KOPT-K1 (cell line): Measurements from ENCODE around the gene CD37.
A peak's percentile ranks its signal among the peaks of the same experiment; 100 is the strongest.
"Not testable (repeated sequence)": the region's sequence is repeated elsewhere in the genome, so short reads cannot be mapped to it uniquely, and the experiment has no call there.

Experiments
- H3K27ac ChIP-seq: fragments of 200-600 bp; sonication (generic); 2 replicates; pipeline ENCODE4 v1.5.1; 2016; ENCODE audit warnings: antibody characterized with exemption, mild to moderate bottlenecking, low read depth, low read length; ENCODE audit not compliant: poor library complexity, severe bottlenecking
- H3K36me3 ChIP-seq: fragments of 200-600 bp; sonication (generic); 2 replicates; pipeline ENCODE4 v1.5.1; 2017; ENCODE audit warnings: antibody characterized with exemption, mild to moderate bottlenecking, low read length, moderate library complexity; ENCODE audit not compliant: insufficient read depth
- H3K9me3 ChIP-seq: fragments of 200-600 bp; sonication (generic); 2 replicates; pipeline ENCODE4 v1.5.1; 2017; ENCODE audit warnings: antibody characterized with exemption, low read length, mild to moderate bottlenecking; ENCODE audit not compliant: insufficient read depth, poor library complexity, severe bottlenecking

Gene CD37

GRCh38 chr19:49335071-49335783 lies at the start of gene CD37:
Gene CD37 (plus strand): TSS chr19:49335406. CDS start chr19:49335541, 135 bp downstream.
- peak within 1 kb of the TSS; percentile 75 for H3K27ac ChIP-seq
- H3K36me3 ChIP-seq: peaks cover 7% of the 10 kb centered on the region; the same call in 1 of the 2 replicates
- no peaks in the 10 kb centered on the region for H3K9me3 ChIP-seq

GRCh38 chr19:49287141-49287770 lies 48.0 kb upstream of the CD37 start:
- H3K27ac ChIP-seq: no peak overlapping the region
- no peaks in the 10 kb centered on the region for H3K36me3 ChIP-seq
- H3K9me3 ChIP-seq: peaks cover 9% of the 10 kb centered on the region

DNA sequence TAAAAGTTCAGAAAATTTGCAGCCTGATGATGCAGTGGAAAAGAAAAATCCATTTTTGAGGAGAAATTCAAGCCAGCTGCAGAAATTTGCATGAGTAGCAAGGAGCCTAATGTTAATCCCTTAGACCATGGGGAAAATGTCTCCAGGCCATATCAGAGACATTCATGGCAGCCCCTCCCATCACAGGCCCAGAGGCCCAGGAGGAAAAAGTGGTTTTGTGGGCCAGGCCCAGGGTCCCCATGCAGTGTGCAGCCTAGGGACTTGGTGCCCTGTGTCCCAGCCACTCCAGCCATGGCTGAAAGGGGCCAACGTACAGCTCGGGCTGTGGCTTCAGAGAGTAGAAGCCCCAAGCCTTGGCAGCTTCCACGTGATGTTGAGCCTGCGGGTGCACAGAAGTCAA lies 47.0 kb upstream of the CD37 start:
- H3K9me3 ChIP-seq, H3K36me3 ChIP-seq, H3K27ac ChIP-seq: not testable (repeated sequence)

GRCh38 chr19:49289286-49289685 lies 45.9 kb upstream of the CD37 start:
- not testable (repeated sequence) for H3K36me3 ChIP-seq, H3K27ac ChIP-seq

GRCh38 chr19:49290517-49290916 lies 44.7 kb upstream of the CD37 start:
- Histone ChIP-seq H3K27ac (no peak overlapping the region), H3K9me3 (peaks cover 9% of the 10 kb centered on the region), H3K36me3 (no peaks in the 10 kb centered on the region)

More at GRCh38 chr19:49289286-49289685, 45.9 kb upstream of the CD37 start:
- H3K9me3 ChIP-seq: not testable (repeated sequence)

DNA sequence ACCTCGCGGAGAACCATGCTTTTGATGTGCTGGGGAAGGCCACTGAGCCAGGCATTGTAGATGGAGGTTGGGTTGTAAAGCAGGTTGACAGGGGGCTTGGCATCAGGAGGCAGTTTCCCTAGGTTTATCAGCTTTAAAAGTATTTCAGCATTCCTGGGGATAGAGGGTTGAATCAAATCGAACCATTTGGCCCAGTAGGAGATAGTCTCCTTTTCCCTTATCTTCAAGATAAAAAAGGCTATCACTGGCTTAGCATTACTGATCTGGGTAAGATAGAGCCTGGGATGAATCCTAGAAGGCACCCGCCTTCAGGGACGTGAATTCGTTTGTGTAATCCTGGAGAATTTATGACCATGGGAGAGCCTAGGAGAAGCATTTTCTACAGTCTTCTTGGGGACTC lies 40.8 kb upstream of the CD37 start:
- Histone ChIP-seq H3K9me3 (no peaks in the 10 kb centered on the region), H3K36me3 (no peaks in the 10 kb centered on the region), H3K27ac (no peak overlapping the region)

DNA sequence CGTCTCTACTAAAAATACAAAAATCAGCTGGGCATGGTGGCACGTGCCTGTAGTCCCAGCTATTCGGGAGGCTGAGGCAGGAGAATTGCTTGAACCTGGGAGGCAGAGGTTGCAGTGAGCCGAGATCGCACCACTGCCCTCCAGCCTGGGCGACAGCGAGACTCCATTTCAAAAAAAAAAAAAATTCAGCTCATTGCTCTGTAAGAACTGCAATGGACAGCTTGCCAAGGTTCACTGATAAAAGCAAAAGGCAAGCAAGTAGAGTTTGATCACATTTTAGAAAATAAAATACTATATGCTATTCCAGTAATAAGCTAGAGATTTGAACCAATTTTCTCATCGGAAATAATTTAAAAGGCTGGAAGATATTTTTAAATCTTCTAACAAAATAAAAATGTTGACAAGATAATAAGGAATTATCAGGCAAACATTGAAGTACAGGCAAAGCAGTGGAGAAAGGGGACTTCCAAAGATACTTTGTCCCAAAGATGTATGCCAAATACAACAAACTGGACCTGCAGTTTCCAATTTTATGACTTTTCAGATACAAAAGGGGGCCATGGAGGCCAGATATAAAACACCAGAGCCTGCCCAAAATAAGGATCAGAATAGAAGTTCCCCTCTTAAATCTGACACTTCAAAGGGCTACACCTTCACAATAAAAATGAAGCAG lies 39.9 kb upstream of the CD37 start:
- H3K27ac ChIP-seq: no peak overlapping the region
- H3K9me3 ChIP-seq: no peaks in the 10 kb centered on the region
- no peaks in the 10 kb centered on the region for H3K36me3 ChIP-seq

GRCh38 chr19:49297403-49297802 lies 37.8 kb upstream of the CD37 start:
- H3K36me3 ChIP-seq: no peaks in the 10 kb centered on the region
- H3K27ac ChIP-seq: no peak overlapping the region
- H3K9me3 ChIP-seq: no peaks in the 10 kb centered on the region

- H3K9me3 ChIP-seq, H3K27ac ChIP-seq, H3K36me3 ChIP-seq: not testable (repeated sequence)
These were observed 36.6 kb upstream of the CD37 start for GRCh38 chr19:49298653-49299052.

- Histone ChIP-seq H3K9me3 (no peaks in the 10 kb centered on the region), H3K27ac (no peak overlapping the region), H3K36me3 (no peaks in the 10 kb centered on the region)
These were observed 33.9 kb upstream of the CD37 start for GRCh38 chr19:49301165-49301865.

GRCh38 chr19:49301866-49302252 lies 33.3 kb upstream of the CD37 start:
- Histone ChIP-seq H3K9me3 (no peaks in the 10 kb centered on the region), H3K27ac (no peak overlapping the region), H3K36me3 (no peaks in the 10 kb centered on the region)

GRCh38 chr19:49306734-49307133 lies 28.5 kb upstream of the CD37 start:
- not testable (repeated sequence) for H3K36me3 ChIP-seq, H3K9me3 ChIP-seq, H3K27ac ChIP-seq

DNA sequence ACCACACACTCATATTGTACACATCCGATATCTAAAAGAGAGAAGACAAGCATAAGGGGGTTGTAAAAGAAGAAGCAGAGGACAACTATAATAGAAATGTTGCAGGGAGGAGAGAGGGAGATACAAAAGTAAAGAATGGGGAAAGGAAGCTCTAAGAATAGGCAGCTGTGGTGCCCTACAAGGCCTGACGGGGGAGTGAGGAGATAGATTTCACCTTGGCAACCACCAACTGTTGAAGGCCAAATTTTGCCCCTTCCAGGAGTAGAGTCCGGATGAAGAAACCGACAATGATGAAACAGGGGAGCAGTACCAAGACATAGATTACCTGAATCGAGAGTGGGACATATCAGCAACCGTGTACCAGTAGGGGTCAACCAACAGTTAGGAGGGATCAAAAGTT lies 26.1 kb upstream of the CD37 start:
- no peak overlapping the region for H3K27ac ChIP-seq
- no peaks in the 10 kb centered on the region for H3K36me3 ChIP-seq
- no peaks in the 10 kb centered on the region for H3K9me3 ChIP-seq

- Histone ChIP-seq H3K9me3 (peaks cover 16% of the 10 kb centered on the region), H3K27ac (no peak overlapping the region), H3K36me3 (no peaks in the 10 kb centered on the region)
These were observed 20.1 kb upstream of the CD37 start for GRCh38 chr19:49315111-49315510.

DNA sequence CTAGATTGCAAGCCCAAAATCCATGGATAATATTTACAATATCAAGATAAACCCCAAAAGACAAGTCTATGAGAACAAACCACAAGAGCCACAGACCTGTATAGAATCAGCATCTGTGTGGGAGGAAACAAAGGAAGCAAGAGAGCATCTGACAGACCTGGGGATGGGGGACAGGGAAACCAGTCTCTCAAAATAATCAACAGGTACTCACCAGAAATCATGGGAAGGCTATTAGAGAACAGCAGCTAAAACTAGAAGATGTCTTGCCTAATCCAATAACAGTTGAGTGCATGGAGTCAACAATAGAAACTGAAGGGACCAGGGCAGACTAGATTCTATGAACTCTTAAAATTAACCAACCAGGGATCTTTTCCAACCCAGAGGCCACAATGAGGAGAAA lies 18.9 kb upstream of the CD37 start:
- Histone ChIP-seq H3K9me3 (peaks cover 16% of the 10 kb centered on the region), H3K36me3 (no peaks in the 10 kb centered on the region), H3K27ac (no peak overlapping the region)
